SH-SY5Y (cell line): ENCODE data around the gene VWF.

Experiments
- GATA2 ChIP-seq: IDR thresholded peaks from 2 replicates; pipeline ENCODE4 v1.6.1; 2011; ENCODE audit warnings: mild to moderate bottlenecking, low read depth, low read length
- GATA3 ChIP-seq: IDR thresholded peaks from 2 replicates; pipeline ENCODE4 v1.6.1; 2011; ENCODE audit warnings: low read depth, mild to moderate bottlenecking, low read length, moderate library complexity

DNA sequence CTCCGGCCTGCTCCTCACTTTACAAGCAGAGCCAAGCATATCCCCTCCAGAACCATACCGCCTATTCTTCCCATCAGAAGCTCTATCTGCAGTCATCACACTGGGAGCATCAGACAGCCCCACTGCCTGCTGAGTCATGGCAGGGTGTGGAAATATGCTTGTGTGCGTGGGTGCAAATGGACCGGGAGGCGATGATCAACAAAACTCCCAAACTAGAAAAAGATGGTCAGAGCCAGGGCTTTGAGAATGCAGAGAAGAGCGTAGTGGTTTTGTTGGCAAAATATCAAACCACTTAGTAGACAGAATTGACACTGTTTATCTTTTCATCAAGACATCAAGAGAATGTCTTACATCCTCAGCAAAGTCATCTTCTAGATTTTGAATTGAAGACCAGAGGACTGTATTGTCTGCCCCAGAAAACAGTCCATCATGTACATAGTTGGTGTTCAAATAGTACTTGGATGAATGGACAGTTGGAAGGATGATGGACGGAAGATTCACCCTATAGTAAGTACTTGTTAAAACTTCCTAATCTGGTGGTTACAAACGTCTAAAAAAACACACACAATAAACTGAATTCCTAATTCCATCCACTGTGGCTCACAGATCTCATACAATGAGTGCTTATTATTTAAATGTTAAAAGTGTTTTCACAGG is 54.9 kb downstream of the VWF start:
- TF ChIP-seq GATA3, result no peak
- TF ChIP-seq GATA2, result no peak
